COLO668 (cell line): ENCODE data around the gene PIPOX.

ENCODE experiments used
- DNase-seq: peaks from one replicate; lab custom pipeline; 2025; ENCODE audit not compliant: unreplicated experiment; lab: John Stamatoyannopoulos, UW

The PIPOX gene

GRCh38 chr17:29019475-29020181 lies 23.3 kb upstream of the PIPOX start:
- DNase-seq = peak; percentile 12

DNA sequence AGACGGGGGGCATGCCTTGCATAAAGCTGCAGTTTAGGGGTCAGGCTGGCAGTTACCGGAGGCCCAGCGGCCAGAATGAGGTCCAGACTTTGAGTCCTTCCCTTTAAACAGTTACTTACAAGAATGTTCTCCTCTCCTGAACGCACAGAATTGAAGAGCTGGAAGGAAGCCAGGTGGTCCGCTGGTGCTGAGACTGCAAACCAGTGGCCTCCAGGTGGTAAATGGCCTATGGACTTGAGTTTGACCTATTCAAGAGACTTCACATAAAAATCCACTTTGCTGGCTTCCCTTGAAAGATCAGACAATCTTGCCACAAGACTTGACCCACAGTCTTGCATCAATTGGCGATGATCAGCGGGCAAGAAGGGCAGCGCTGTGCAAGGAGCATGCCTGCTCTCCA lies 22.4 kb upstream of the PIPOX start:
- no peak for DNase-seq

GRCh38 chr17:29021226-29021625 lies 21.7 kb upstream of the PIPOX start:
- no peak for DNase-seq

- DNase-seq = no peak
These were observed 20.9 kb upstream of the PIPOX start for GRCh38 chr17:29022074-29022473.

GRCh38 chr17:29024316-29024952 lies 18.5 kb upstream of the PIPOX start:
- no peak for DNase-seq

GRCh38 chr17:29031488-29031887 lies 11.5 kb upstream of the PIPOX start:
- no peak for DNase-seq

DNA sequence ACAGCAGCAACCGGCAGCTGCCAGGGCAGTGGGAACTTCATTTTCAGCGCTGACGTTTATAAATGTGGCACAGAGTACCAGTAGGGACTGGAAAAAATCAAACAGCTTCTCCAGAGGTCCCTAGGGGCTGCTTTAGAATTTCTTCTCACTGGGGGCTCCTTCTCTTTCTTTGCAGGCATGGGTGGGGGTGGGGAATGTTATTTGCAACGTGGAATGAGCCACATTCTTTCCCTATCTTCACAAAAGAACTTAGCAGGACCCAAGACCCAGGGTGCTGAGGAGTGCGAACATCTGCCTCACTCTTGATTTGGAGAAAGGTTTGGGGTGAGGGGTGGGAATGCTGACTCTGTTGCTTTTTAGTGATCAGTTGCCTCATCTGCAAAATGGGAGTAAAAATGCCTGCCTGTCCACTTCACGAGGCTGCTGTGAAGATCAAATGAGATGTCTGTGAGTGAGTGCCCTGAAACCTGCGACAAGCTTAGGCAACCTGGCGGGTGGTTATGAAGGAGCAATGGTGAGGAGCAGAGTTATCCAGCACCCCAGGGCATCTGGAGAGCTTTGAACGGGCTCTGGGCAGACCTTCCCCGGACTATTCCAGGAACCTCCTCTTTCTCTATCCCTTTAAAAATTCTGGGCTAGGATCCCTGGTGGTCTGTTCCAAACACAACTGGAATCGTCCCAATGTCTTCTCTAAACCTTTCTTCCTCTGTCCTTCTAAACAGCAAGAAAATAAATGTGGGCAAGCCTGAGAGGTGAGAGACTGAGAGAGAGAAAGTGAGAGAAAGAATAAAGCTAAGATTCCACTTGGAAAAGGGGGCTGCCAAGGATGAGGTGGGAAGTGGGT lies 10.7 kb upstream of the PIPOX start:
- no peak for DNase-seq

DNA sequence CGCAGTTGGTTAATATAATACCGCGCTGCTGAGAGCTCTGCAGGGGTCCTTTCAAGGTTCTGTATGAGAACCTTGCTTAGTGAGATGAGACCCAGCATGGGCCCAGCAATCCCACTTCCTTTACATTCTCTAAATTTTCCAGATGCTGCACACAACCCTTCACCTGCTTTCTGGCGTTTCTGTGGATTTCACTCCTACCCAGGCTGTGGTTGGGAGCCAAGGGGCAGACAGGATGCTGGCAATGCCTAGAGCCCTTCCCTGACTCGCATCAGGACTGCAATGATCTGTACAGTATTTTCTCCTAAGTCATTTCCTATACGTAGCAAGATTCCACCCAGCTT lies 10.1 kb upstream of the PIPOX start:
- DNase-seq = no peak

DNA sequence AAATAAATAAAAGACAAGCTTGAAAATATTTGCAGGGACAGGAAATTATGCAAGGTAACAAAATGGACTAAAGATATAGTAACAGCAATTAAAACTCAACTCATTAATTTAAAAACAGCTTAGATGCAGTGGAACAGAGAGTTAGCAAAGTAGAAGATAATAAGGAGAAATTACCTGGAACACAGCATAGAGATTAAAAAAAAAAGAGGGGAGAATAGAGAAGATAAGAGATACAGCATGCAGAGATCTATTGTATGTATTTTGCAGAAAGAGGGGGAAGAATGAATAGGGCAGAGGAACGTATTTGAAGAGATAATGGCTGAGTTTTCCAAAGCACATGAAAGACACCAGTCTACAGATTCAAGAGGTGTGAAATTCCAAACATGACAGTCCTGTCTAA lies 8.4 kb upstream of the PIPOX start:
- DNase-seq = no peak

- DNase-seq = no peak
These were observed 6.4 kb upstream of the PIPOX start for GRCh38 chr17:29036584-29036983.

DNA sequence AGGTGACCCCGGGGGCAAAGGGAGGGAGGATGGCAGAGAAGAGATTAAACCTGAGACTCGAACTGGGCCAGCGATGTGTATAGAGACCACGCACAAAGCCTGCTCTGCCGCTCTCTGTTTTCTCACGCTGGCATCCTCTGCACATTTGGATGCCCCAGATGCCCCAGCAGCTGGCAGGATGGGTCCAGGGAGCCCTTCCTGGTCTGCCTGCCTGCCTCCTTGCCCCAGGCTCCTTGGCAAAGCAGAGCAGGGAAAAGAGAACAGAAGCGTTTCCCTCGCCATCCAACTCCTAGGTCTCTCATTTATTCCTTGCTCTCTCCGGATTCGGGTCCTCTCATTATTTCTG lies 5.2 kb upstream of the PIPOX start:
- no peak for DNase-seq

GRCh38 chr17:29038085-29038795 lies 4.7 kb upstream of the PIPOX start:
- no peak for DNase-seq

DNA sequence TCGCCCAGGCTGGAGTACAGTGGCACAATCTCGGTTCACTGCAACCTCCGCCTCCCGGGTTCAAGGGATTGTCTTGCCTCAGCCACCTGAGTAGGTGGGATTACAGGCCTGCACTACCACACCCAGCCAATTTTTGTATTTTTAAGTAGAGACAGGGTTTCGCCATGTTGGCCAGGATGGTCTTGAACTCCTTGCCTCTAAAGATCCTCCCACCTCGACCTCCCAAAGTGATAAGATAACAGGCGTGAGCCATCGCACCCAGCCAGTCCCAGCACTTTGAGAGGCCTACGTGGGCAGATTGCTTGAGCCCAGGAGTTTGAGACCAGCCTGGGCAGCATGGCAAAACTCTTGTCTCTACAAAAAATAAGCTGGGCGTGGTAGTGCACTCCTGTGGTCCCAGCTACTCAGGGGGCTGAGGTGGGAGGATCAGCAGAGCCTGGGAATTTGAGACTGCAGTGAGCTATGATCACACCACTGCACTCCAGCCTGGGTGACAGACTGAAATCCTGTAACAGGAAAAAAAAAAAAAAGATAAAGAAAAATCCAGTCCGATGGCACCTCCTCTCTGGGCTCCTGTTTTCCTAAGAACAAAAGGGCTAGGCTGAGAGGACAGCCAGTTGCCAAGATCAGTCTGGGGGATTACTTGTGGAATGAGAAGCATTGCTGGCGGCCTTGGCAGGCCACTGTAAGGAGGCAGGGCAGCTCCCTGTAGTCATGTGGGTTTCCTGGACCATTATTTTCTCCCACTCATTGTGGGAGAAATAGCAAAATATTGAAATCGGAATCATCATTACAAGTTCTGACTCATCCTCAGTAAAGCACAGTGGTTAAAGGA lies 3.0 kb upstream of the PIPOX start:
- no peak for DNase-seq

DNA sequence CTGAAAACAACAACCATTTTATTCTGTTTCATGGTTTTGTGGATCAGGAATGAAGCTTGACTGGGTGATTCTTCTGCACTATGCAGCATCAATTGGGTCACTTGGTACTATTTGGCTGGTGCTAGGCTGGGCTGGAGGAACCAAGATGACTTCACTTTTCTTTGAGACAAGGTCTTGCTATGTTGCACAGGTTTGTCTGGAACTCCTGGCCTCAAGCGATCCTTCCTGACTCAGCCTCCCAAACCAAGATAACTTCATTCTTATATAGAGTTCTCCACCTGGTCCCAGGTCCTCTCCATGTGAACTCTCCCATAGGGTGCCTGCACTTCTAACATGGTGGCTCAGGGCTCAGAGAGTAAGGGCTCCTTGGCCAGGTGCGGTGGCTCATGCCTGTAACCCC lies 1.9 kb upstream of the PIPOX start:
- no peak for DNase-seq

- DNase-seq = no peak
These were observed 1.4 kb upstream of the PIPOX start for GRCh38 chr17:29041571-29041970.

DNA sequence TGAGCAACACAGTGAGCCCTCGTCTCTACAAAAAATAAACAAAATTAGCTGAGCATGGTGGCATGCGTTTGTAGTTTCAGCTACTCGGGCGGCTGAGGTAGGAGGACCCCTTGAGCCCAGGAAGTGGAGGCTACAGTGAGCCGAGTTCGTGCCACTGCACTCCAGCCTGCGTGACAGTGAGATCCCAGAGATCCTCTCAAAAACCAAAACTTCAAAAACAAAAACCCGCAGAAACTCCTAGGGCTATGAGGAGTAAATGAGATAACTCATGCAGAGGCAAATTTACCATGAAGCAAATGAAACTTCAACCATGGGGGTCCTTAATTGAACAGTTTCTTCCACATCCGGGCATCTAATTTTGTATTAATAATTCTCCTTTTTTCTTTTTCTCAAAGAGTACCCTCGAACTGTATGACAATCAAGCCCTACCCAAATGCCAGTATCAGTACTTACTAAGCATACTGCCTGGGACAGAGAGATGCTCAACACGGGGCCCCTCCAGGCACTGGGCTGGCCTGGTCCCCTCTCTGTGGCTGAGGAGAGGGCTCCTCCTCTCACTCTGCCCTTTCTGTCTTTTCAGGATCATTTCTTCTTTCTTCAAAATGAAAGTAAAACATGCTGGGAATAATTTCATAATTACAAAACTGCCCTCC lies 789 bp upstream of the PIPOX start:
- DNase-seq = no peak

- DNase-seq = no peak
These were observed 701 bp downstream of the PIPOX start for GRCh38 chr17:29043539-29044145.

DNA sequence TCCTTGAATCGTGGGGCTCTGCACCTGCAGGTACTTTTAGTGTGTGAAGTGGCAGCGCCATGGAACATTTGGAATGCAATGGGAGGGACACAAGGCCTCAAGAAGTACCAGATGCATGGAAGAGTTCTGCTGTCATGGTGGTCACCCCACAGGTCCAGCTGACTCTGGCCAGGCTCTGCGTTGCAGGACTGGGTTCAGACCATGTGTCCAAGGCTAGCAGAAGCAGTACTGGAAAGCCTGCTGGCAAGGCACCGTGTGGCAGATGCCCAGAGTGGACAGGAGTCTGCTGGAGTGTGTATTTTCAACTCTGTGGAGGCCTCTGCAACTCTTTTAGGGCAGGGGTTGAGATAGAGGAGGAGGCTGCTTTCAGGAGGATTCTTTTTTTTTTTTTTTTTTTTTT lies 2.1 kb downstream of the PIPOX start:
- DNase-seq = no peak

- DNase-seq = no peak
These were observed 3.0 kb downstream of the PIPOX start for GRCh38 chr17:29045734-29046472.
